T-helper 1 cell treated with Interleukin-12 subunit alpha and Interleukin-12 subunit beta and Interleukin-4 antibody, amounts not matched to agents 30 μg/mL and 1 μg/mL, for 36 hours (primary cell): Measurements from ENCODE around the gene NR2C1.
"Not testable (repeated sequence)": the region's sequence is repeated elsewhere in the genome, so short reads cannot be mapped to it uniquely, and the experiment has no call there.

Experiments
- H3K27ac Mint-ChIP-seq: one replicate; pipeline ENCODE4 v1.8.0; 2021; ENCODE audit warnings: mild to moderate bottlenecking, mixed read lengths
- H3K27me3 Mint-ChIP-seq: one replicate; pipeline ENCODE4 v1.8.0; 2021; ENCODE audit warnings: low read depth, mixed read lengths
- H3K36me3 Mint-ChIP-seq: one replicate; pipeline ENCODE4 v1.8.0; 2021; ENCODE audit warnings: low read depth, mixed read lengths
- H3K4me1 Mint-ChIP-seq: one replicate; pipeline ENCODE4 v1.8.0; 2021; ENCODE audit warnings: low read depth, mixed read lengths
- H3K4me3 Mint-ChIP-seq: one replicate; pipeline ENCODE4 v1.8.0; 2021; ENCODE audit warnings: mild to moderate bottlenecking, moderate library complexity, mixed read lengths
- H3K9me3 Mint-ChIP-seq: one replicate; pipeline ENCODE4 v1.8.0; 2021; ENCODE audit warnings: mixed read lengths

NR2C1 gene

GRCh38 chr12:95072900-95073697 lies at the start of gene NR2C1:
TSS of gene NR2C1 (minus strand) at chr12:95073618. CDS start at chr12:95067384, 6,234 bp downstream.
- H3K27ac Mint-ChIP-seq = peak within 1 kb of the TSS; percentile 90
- H3K4me3 Mint-ChIP-seq = peak within 1 kb of the TSS; percentile 93
- H3K36me3 Mint-ChIP-seq = peaks cover 4% of the 10 kb centered on the region
- peaks cover 12% of the 10 kb centered on the region for H3K4me1 Mint-ChIP-seq
- no peaks in the 10 kb centered on the region for H3K9me3 Mint-ChIP-seq
- H3K27me3 Mint-ChIP-seq = peaks cover 3% of the 10 kb centered on the region

- Mint-ChIP-seq H3K4me1 (peaks cover 3% of the 10 kb centered on the region), H3K9me3 (no peaks in the 10 kb centered on the region)
Measured at GRCh38 chr12:95118788-95119179, 45.4 kb upstream of the NR2C1 start.

DNA sequence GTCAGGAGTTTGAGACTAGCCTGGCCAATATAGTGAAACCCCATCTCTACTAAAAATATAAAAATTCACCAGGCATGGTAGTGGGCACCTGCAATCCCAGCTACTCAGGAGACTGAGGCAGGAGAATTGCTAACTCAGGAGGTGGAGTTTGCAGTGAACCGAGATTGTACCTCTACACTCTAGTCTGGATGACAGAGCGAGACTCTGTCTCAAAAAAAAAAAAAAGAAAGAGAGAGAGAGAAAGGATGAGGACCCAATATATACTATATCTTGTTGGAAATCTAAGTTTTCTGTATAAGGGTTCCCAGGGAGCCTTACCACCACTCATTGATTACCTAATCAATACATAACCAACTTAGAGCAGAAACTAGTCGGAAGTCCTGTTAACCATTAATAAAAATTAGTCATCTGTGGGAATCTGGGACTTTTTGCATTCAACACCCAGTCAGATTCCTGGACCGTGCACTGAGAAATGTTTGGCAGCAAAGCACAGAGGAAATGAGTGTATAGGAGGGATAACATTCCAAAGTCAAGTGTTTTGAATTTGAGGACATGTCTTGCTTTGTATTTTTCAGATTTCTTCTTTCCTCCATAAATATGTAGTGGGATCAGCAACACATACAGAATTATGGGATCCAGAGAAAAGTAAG lies 44.8 kb upstream of the NR2C1 start:
- Mint-ChIP-seq H3K27ac (no peak overlapping the region), H3K4me1 (peaks cover 3% of the 10 kb centered on the region), H3K9me3 (no peaks in the 10 kb centered on the region), H3K36me3 (no peaks in the 10 kb centered on the region), H3K4me3 (no peak overlapping the region), H3K27me3 (no peaks in the 10 kb centered on the region)

More at GRCh38 chr12:95118788-95119179, 45.4 kb upstream of the NR2C1 start:
- H3K36me3 Mint-ChIP-seq = no peaks in the 10 kb centered on the region
- H3K4me3 Mint-ChIP-seq = no peak overlapping the region
- no peak overlapping the region for H3K27ac Mint-ChIP-seq
- H3K27me3 Mint-ChIP-seq = no peaks in the 10 kb centered on the region

GRCh38 chr12:95117178-95117599 lies 43.8 kb upstream of the NR2C1 start:
- Mint-ChIP-seq H3K4me3 (no peak overlapping the region), H3K27ac (no peak overlapping the region), H3K27me3 (no peaks in the 10 kb centered on the region), H3K4me1 (peaks cover 3% of the 10 kb centered on the region), H3K9me3 (no peaks in the 10 kb centered on the region), H3K36me3 (no peaks in the 10 kb centered on the region)

DNA sequence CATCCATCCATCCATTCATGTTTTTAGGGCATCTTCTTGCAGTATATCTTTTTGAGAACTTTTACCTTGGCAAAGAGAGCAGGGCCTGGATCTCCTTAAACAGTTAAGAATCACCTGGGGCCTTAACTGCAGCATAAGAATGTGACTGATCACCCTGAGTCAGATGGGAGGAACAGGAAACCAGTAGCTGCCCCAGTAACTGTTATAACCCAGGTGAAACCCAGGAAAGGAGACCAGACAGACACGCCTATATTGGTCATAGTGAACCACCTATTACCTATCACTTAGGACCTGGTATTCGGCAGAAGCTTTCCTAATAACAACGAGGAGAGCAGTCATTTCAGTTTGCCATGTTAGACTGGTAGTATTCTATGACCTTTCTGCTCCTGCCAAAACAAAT lies 43.4 kb upstream of the NR2C1 start:
- no peaks in the 10 kb centered on the region for H3K27me3 Mint-ChIP-seq
- H3K4me1 Mint-ChIP-seq = peaks cover 3% of the 10 kb centered on the region
- H3K4me3 Mint-ChIP-seq = no peak overlapping the region
- H3K36me3 Mint-ChIP-seq = no peaks in the 10 kb centered on the region
- no peaks in the 10 kb centered on the region for H3K9me3 Mint-ChIP-seq
- H3K27ac Mint-ChIP-seq = no peak overlapping the region

DNA sequence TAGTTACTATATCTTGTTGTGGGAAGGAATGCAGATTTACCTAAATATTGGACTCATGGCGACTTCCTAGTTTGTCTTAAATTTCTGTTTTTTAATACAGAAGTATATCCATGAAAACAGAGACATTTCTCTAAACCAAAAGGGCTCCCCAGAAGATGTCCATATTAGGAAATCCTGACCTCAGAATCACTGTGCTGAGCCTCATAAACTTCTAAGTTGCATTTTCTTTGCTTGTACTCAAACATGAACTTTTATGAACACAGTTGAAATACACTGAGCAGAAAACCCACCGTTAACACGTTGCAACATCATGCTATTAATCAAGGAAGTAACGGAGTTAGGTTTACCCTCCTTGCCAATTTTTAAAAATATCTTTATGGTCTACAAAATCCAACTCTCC lies 42.9 kb upstream of the NR2C1 start:
- Mint-ChIP-seq H3K27ac (no peak overlapping the region), H3K4me1 (peaks cover 3% of the 10 kb centered on the region), H3K9me3 (no peaks in the 10 kb centered on the region), H3K4me3 (no peak overlapping the region), H3K36me3 (no peaks in the 10 kb centered on the region), H3K27me3 (no peaks in the 10 kb centered on the region)

DNA sequence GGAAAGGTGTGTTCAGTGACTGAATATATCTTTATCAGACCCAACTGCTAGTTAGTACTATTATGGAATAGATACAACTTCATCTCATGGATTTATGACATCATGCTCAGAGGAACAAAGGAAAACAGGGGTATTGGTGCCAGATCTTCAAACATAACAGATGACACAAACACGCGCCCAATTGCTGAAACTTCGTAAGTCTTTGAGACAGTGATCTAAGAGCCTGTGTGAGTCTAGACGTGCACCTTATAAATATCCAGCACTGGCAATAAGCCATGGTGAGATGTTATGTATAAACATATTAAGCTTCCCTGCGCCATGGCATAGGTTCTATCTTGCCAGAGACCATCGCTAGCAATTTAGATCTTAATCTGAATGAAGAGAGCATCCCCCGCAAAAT lies 42.2 kb upstream of the NR2C1 start:
- Mint-ChIP-seq H3K36me3 (no peaks in the 10 kb centered on the region), H3K4me3 (no peak overlapping the region), H3K4me1 (peaks cover 3% of the 10 kb centered on the region), H3K27me3 (no peaks in the 10 kb centered on the region), H3K27ac (no peak overlapping the region), H3K9me3 (no peaks in the 10 kb centered on the region)

GRCh38 chr12:95114766-95115405 lies 41.5 kb upstream of the NR2C1 start:
- Mint-ChIP-seq H3K36me3 (no peaks in the 10 kb centered on the region), H3K4me1 (peaks cover 3% of the 10 kb centered on the region), H3K9me3 (no peaks in the 10 kb centered on the region), H3K4me3 (no peak overlapping the region), H3K27ac (no peak overlapping the region), H3K27me3 (no peaks in the 10 kb centered on the region)

GRCh38 chr12:95107362-95107761 lies 33.9 kb upstream of the NR2C1 start:
- no peaks in the 10 kb centered on the region for H3K36me3 Mint-ChIP-seq
- H3K27ac Mint-ChIP-seq = no peak overlapping the region
- no peak overlapping the region for H3K4me3 Mint-ChIP-seq
- H3K4me1 Mint-ChIP-seq = peaks cover 13% of the 10 kb centered on the region
- no peaks in the 10 kb centered on the region for H3K9me3 Mint-ChIP-seq
- H3K27me3 Mint-ChIP-seq = no peaks in the 10 kb centered on the region

GRCh38 chr12:95105540-95105939 lies 32.1 kb upstream of the NR2C1 start:
- Mint-ChIP-seq H3K4me1 (peaks cover 13% of the 10 kb centered on the region), H3K36me3 (no peaks in the 10 kb centered on the region), H3K4me3 (no peak overlapping the region), H3K9me3 (no peaks in the 10 kb centered on the region), H3K27ac (no peak overlapping the region), H3K27me3 (no peaks in the 10 kb centered on the region)

GRCh38 chr12:95104919-95105452 lies 31.6 kb upstream of the NR2C1 start:
- Mint-ChIP-seq H3K27ac (no peak overlapping the region), H3K36me3 (no peaks in the 10 kb centered on the region), H3K9me3 (no peaks in the 10 kb centered on the region)

GRCh38 chr12:95102916-95103671 lies 29.7 kb upstream of the NR2C1 start:
- Mint-ChIP-seq H3K36me3 (no peaks in the 10 kb centered on the region), H3K4me1 (peaks cover 13% of the 10 kb centered on the region), H3K27me3 (peaks cover 3% of the 10 kb centered on the region), H3K4me3 (no peak overlapping the region), H3K9me3 (no peaks in the 10 kb centered on the region), H3K27ac (peak overlapping the region; percentile 7)

More at GRCh38 chr12:95104919-95105452, 31.6 kb upstream of the NR2C1 start:
- Mint-ChIP-seq H3K4me1 (peaks cover 13% of the 10 kb centered on the region), H3K4me3 (no peak overlapping the region), H3K27me3 (no peaks in the 10 kb centered on the region)

DNA sequence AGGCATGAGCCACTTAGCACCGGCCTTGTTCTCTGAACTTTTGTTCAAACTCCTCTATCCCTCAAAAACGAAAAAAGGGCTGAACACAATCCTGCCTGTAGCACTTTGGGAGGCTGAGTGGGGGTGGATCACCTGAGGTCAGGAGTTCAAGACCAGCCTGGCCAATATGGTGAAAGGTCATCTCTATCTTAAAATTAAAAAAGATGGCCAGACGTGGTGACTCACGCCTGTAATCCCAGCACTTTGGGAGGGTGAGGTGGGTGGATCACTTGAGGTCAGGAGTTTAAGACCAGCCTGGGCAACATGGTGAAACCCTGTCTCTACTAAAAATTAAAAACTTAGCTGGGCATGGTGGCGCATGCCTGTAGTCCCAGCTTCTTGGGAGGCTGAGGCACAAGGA lies 28.5 kb upstream of the NR2C1 start:
- not testable (repeated sequence) for H3K9me3 Mint-ChIP-seq, H3K27me3 Mint-ChIP-seq, H3K27ac Mint-ChIP-seq, H3K4me3 Mint-ChIP-seq, H3K36me3 Mint-ChIP-seq
- peaks cover 13% of the 10 kb centered on the region for H3K4me1 Mint-ChIP-seq
